ENCODE results near the gene EDA.
"Not testable (repeated sequence)": the region's sequence is repeated elsewhere in the genome, so short reads cannot be mapped to it uniquely, and the experiment has no call there.

The EDA gene

DNA sequence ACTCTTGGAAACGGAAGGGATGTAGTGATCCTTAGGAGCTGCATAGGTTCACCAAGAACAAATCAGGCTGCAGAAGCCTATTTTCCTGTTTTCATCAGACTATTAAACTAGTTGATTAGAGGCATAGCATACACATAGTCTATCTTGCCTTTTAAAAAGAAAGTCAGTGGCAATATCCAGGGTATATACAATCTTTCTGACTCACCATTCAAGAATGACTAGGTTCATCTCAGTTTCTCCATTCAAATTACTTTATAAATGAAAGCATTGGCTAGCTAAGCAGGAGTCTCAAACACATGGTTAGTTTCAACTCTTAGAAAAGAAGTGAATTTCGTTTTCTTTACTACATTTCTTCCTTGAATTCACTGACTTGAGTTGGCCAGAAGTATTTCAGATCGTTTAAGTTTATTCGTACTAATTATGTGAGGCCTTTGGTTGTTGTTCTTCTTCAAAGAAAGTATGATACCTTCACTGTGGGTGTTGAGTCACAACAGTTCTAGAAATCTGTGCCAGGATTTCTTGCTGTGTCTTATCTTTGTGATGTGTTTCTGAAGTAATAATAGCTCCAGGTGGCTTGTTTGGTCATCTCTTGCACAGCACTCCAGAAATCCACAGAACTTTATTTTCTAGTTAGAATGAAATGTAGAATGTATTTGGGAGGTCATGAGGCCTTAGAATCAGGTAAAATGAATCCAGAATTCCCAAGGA, 345.6 kb downstream of the EDA start:
- no peak for DNase-seq

GRCh38 chrX:69968950-69969349, 353.0 kb downstream of the EDA start:
- no peak for DNase-seq

DNA sequence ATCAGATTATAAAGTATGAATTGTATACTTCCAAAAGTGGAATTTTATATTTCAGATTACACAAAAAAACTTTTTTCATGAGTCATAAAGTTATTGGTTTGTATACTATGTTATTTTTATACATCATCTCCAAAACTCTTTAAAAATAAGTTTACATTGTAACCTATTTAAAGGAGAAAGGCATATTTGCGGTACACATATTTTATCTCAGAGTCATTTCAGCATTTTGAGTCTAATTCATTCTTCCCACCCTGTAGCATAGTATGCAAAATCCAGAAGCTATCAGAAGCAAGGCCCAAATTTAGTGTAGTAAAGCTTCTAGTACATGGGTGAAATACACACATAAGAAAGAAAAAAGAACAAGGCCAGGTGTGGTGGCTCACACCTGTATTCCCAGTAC, 353.5 kb downstream of the EDA start:
- DNase-seq: no peak

- DNase-seq: no peak
Measured at GRCh38 chrX:69987691-69988090, 371.8 kb downstream of the EDA start.

DNA sequence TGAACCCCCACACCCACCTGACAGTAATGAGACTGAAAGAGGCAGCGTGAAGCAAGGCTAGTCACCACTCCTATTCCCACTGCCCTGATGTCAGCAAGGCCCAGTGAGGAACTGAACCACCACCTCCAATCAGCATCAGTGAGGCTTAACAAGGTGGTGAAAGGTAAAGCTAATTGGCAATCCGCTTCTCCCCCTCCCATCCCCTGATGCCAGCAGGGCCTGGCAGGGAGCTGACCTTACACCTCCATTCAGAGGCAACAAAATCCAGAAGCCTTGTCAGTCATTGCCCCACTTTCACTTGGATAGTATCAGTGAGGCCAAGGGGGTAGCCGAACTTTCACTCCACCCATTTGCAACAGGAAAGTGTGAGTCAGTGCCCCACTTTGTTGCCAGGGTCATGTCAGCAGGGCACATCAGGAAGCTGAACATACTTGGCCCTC, 373.1 kb downstream of the EDA start:
- DNase-seq: no peak

- DNase-seq: no peak
Measured at GRCh38 chrX:69991685-69992084, 375.8 kb downstream of the EDA start.

DNA sequence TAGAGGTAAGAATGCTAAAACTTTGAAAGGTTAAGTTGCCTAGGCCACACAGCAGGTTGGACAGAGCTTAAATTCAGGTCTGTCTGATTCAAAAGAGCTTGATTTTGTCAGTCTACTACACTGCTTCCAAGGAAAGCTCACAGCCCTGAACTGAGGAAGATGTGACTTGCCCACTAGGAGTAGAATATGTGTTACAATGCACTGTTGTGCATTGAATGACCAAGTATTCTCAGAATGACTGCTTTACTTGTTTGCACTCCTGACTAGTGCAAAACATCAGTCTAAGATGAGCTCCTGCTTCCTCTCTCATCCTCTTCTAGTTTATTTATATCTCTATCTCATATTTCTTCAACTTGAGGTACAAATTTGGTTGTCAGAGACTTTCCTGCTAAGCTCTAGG, 377.6 kb downstream of the EDA start:
- no peak for DNase-seq

DNA sequence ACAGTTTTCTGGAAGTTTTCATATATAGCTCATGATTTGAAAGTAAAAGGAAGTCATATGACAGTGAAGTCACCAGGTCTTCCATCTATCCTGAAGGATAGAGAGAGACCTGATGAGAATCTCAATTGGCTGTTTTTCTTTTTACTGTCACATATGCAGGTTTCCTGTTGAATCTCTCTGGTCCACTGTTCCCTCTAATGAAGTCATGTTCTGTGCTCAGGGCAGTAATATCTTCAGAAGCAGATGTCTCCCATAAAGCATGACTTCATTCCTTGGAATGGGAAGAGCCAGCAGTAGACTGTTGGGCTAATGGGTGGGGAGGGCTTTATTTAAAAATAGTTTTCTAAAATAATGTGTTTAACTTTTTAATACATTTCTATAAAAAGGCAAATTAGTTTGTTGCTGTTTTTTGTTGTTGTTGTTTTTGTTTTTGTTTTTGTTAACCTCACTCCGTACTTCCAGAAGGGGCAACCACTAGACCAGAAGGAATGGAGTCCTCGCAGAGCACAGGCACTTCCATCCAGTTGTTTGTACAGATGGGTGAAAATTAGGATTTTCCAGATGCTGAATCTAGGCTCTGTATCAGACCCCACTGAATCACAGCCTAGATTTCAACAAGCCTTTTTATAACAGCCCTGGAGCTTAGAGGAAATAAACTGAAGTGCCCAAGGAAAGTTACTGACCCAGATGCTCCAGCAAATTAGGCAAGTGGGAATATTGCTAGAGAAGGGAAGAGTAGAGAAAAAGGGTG, 379.6 kb downstream of the EDA start:
- no peak for DNase-seq

- no peak for DNase-seq
Measured at GRCh38 chrX:69996113-69996468, 380.2 kb downstream of the EDA start.

DNA sequence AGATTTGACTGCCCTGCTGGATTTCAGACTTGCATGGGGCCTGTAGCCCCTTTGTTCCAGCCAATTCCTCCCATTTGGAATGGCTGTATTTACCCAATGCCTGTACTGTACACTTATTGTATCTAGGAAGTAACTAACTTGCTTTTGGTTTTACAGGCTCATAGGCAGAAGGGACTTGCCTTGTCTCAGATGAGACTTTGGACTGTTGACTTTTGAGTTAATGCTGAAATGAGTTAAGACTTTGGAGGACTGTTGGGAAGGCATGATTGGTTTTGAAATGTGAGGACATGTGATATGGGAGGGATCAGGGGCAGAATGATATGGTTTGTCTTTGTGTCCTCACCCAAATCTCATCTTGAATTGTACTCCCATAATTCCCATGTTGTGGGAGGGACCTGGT, 382.4 kb downstream of the EDA start:
- not testable (repeated sequence) for DNase-seq

- DNase-seq: no peak
Measured at GRCh38 chrX:70001269-70001668, 385.4 kb downstream of the EDA start.

- DNase-seq: no peak
Measured at GRCh38 chrX:70001708-70002341, 385.9 kb downstream of the EDA start.

- DNase-seq: no peak
Measured at GRCh38 chrX:70007946-70008345, 392.0 kb downstream of the EDA start.

DNA sequence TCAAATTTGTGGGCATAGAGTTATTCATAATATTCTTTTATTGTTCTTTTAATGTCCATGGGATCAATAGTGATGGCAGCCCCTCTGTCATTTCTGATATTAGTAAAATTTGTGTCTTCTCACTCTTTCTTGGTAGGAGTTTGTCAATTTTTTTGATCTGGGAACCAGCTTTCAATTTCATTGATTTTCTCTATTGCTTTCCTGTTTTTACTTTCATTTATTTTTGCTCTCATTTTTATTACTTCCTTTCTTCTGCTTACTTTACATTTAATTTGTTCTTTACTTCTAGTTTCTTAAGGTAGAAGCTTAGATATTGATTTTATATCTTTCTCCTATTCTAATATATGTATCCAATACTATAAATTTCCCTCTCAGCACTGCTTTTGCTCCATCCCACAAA, 393.1 kb downstream of the EDA start:
- DNase-seq: no peak

GRCh38 chrX:70009970-70010369, 394.1 kb downstream of the EDA start:
- DNase-seq: no peak

DNA sequence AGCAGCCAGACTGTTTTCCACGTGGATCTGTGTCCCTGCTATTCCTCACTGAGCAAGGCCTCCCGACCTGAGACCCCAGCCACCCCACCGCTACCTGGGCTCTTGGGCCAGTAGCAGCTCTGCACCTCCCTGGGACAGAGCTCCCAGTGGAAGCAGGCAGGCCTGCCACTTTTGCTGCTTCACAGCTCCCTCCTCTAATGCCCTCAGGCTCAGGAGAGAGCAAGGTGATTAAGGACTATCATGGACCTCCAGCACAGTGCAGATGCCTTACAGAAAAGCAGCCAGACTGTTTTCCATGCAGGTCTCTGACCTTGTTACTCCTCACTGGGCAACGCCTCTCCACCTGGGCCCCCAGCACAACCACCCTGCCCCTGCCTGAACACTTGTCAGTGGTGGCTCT, 396.8 kb downstream of the EDA start:
- no peak for DNase-seq

DNA sequence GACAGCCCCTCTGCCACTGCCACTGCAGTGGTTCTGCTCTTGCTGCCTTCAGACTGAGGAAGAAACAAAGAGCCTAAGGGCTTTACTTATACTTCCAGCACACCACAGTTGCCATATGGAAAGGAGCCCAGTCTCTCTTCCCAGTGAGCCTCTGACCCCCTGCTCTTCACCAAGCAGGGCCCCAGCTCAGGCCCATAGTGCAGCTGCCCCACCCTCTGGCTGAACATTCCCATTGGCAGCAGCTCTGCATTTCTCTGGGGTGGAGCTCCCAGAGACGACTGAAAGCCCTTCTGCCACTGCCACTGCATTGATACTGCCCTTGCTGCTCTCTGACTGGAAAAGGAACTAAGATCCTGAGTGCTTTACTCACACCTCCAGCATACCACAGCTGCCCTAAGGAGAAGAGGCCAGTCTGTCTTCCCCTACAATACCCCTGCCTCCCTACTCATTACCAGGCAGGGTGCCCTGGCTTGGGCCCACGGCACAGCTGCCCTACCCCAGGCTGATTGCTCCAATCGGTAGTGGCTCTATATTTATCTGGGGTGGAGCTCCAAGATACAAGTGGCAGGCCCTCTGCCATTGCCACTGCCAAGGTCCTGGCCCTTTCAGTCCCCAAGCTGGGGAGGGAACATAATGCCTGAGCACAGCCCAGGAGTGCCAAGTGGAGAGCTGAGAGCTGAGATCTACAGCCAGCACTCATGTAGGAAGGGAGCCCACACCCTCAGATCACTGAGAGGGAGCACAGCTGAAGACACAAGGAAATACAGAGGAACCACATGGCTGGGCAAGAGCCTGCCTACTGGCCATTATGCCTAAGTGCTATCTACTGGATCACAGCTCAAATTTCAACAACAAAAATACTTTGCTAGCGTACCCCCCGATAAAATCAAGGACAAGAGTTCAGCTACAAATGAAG, 397.8 kb downstream of the EDA start:
- no peak for DNase-seq

- no peak for DNase-seq
Measured at GRCh38 chrX:70016513-70016912, 400.6 kb downstream of the EDA start.

DNA sequence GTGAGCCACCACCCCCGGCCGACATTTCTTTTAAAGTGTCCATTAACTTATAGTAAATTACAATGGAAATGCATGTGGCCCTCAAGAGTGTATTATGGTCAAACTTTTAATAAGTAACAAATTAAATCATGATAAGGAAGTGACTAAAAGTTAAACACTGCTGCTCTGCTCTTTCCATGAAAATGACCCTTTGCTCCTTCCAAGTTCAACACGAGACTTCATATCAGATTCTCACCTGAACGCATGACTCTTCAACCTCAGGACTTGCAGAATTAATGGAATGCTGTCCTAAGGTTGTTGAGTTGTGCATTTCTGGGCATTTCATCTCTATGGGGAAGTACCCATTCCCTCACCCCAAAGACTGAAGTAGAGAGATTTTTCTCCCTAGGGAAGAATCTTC, 406.7 kb downstream of the EDA start:
- no peak for DNase-seq

DNA sequence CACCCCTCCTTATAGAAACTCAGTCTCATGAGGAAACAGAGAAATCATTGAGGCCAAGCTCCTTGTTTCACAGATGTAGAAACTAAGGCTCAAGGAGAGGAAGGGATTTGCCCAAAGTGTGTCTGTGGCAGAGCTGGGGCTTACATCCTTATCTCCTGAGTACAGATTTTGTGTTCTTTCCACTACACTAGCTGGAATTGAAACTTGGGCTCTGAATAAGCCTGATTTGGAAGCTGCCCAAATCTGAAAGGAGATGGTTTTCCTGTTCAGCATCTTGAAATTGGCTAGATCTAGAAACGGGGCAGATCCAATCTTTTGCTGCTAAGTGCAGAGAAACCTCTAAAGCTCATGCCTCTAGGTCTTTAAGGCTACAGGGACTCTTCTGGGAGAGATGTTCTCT, 409.6 kb downstream of the EDA start:
- no peak for DNase-seq

- no peak for DNase-seq
Measured at GRCh38 chrX:70026112-70026850, 410.4 kb downstream of the EDA start.

DNA sequence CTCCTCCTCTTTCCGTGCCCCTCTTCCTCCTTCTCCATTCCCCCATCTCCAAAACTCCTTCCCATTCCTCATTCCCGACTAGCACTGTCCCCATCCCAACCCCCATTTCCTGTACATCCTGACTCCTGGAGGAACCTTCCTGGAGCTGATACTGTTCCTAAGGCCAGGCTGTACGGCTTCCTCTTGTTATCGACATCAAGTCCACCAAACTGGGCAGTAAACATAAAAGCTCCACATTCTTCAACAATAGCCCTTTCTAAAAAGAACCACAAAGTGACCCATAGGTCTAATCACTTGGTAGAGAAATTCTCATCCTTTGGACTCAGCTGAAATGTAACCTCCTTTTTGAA, 410.9 kb downstream of the EDA start:
- no peak for DNase-seq

GRCh38 chrX:70029863-70030262, 413.9 kb downstream of the EDA start:
- no peak for DNase-seq
